HCT116 (cell line): ENCODE data around the gene ECE2. TPM values are rescaled to one million over a fixed set of nuclear protein-coding genes. Genes with fewer than 3 reads are reported as not detected.
A peak's percentile ranks its signal among the peaks of the same experiment; 100 is the strongest.

Source experiments
- ATAC-seq: fragments of 200-7000 bp; cut with Tn5 transposase; 2 replicates; pipeline ENCODE4 v1.9.1; 2020; ENCODE audit warnings: mild to moderate bottlenecking, moderate library complexity
- BruUV-seq: library from RNA; stranded (reverse); fragments of 400-500 nt; replicated peaks from 2 replicates; lab custom pipeline; 2021; lab: Mats Ljungman, UMichigan
- CTCF ChIA-PET: fragments of 300-600 bp; sonication (Branson Sonifier 250); formaldehyde crosslinking; loops from one replicate; lab custom pipeline; 2021; ENCODE audit warnings: antibody characterized with exemption; lab: Charles Lee
- POLR2A ChIA-PET: fragments of 300-600, 350-600 bp; sonication (Branson Sonifier 250); formaldehyde crosslinking; loops from one replicate; lab custom pipeline; 2021; ENCODE audit warnings: antibody characterized with exemption; lab: Charles Lee
- RAD21 ChIA-PET, 2 experiments: fragments of 300-600 bp; sonication (Branson Sonifier 250); formaldehyde crosslinking; loops; one replicate each; lab custom pipeline; 2023; ENCODE audit warnings: low total read pairs in 2 of 2; ENCODE audit not compliant: uncharacterized antibody in 2 of 2, unreplicated experiment in 2 of 2, low non-redundant PET in 1 of 2; lab: Charles Lee
- DNase-seq: peaks from one replicate; pipeline ENCODE4 v3.0.0-alpha.2; 2010; ENCODE audit warnings: low read depth, low spot score
- H2AFZ ChIP-seq: fragments of 200-600 bp; shearing (Covaris generic), sonication (generic); 2 replicates; pipeline ENCODE4 v1.6.1; 2017; ENCODE audit warnings: low read depth, mixed run types, mixed read lengths, antibody characterized with exemption, low read length; ENCODE audit not compliant: poor library complexity, severe bottlenecking
- H3K27ac ChIP-seq: 2 replicates; pipeline ENCODE4 v1.5.1; 2012; ENCODE audit warnings: low read depth, low read length
- H3K27me3 ChIP-seq: fragments of 200-600 bp; sonication (generic); 2 replicates; pipeline ENCODE4 v1.6.1; 2016; ENCODE audit warnings: mixed run types, low read length, mixed read lengths; ENCODE audit not compliant: insufficient read depth
- H3K36me3 ChIP-seq, 2 experiments: fragments of 200-500 bp in 1 of 2; fragments of 200-600 bp in 1 of 2; sonication (Bioruptor generic) in 1 of 2; sonication (generic) in 1 of 2; 2 replicates each; pipeline versions ENCODE4 v1.5.1 to v1.6.1; 2014 to 2016; ENCODE audit warnings: low read length in 2 of 2, inconsistent platforms in 1 of 2, mixed read lengths in 1 of 2, mixed run types in 1 of 2; ENCODE audit not compliant: insufficient read depth in 2 of 2, control insufficient read depth in 1 of 2
- H3K4me1 ChIP-seq, 2 experiments: fragments of 200-600 bp in 1 of 2; sonication (generic) in 1 of 2; 2 replicates each; pipeline versions ENCODE4 v1.5.1 to v1.6.1; 2012 to 2017; ENCODE audit warnings: low read length in 2 of 2, inconsistent platforms in 1 of 2, mild to moderate bottlenecking in 1 of 2, mixed read lengths in 1 of 2, mixed run types in 1 of 2, moderate library complexity in 1 of 2; ENCODE audit not compliant: insufficient read depth in 2 of 2, control insufficient read depth in 1 of 2
- H3K4me2 ChIP-seq: fragments of 200-600 bp; sonication (generic); 2 replicates; pipeline ENCODE4 v1.6.1; 2017; ENCODE audit warnings: mixed run types, low read length, mixed read lengths
- H3K4me3 ChIP-seq, 2 experiments: fragments of 200-600 bp in 1 of 2; sonication (generic) in 1 of 2; replicated peaks in 1 of 2; 2 replicates each; pipeline ENCODE4 v1.5.1; 2011 to 2016; ENCODE audit warnings: low read length in 2 of 2, control low read depth in 1 of 2, low read depth in 1 of 2, mild to moderate bottlenecking in 1 of 2, mixed read lengths in 1 of 2, mixed run types in 1 of 2
- H3K79me2 ChIP-seq: fragments of 200-600 bp; sonication (generic); 2 replicates; pipeline ENCODE4 v1.6.1; 2017; ENCODE audit warnings: mild to moderate bottlenecking, mixed run types, low read length, moderate library complexity, mixed read lengths; ENCODE audit not compliant: insufficient read depth
- H3K9ac ChIP-seq: fragments of 200-600 bp; sonication (generic); 2 replicates; pipeline ENCODE4 v1.6.1; 2016; ENCODE audit warnings: low read length, mixed read lengths
- H3K9me2 ChIP-seq: fragments of 200-600 bp; sonication (generic), shearing (Covaris generic); 2 replicates; pipeline ENCODE4 v1.6.1; 2017; ENCODE audit warnings: mixed run types, mild to moderate bottlenecking, moderate library complexity; ENCODE audit not compliant: insufficient read depth
- H3K9me3 ChIP-seq, 2 experiments: fragments of 200-500 bp in 1 of 2; fragments of 200-600 bp in 1 of 2; sonication (Bioruptor generic) in 1 of 2; sonication (generic) in 1 of 2; 2 replicates each; pipeline ENCODE4 v1.6.1; 2014 to 2017; ENCODE audit warnings: low read length in 2 of 2, mixed read lengths in 2 of 2, inconsistent platforms in 1 of 2, low read depth in 1 of 2, mild to moderate bottlenecking in 1 of 2, mixed run types in 1 of 2, moderate library complexity in 1 of 2; ENCODE audit not compliant: control insufficient read depth in 1 of 2, insufficient read depth in 1 of 2
- H4K20me1 ChIP-seq: fragments of 200-600 bp; sonication (generic), shearing (Covaris generic); 2 replicates; pipeline ENCODE4 v1.6.1; 2017; ENCODE audit warnings: mixed run types, mild to moderate bottlenecking, moderate library complexity; ENCODE audit not compliant: insufficient read depth
- ELF1 ChIP-seq: IDR thresholded peaks from 2 replicates; pipeline ENCODE4 v1.6.1; 2012; ENCODE audit warnings: low read depth, borderline replicate concordance
- FOSL1 ChIP-seq: IDR thresholded peaks from 2 replicates; pipeline ENCODE4 v1.6.1; 2012; ENCODE audit warnings: low read depth
- MAX ChIP-seq: IDR thresholded peaks from 2 replicates; pipeline ENCODE4 v1.6.1; 2012
- POLR2AphosphoS5 ChIP-seq: IDR thresholded peaks from 2 replicates; pipeline ENCODE4 v1.6.1; 2011; ENCODE audit warnings: mild to moderate bottlenecking, low read depth, low read length, moderate library complexity
- SP1 ChIP-seq: IDR thresholded peaks from 2 replicates; pipeline ENCODE4 v1.6.1; 2012; ENCODE audit warnings: low read depth
- SRF ChIP-seq: IDR thresholded peaks from 2 replicates; pipeline ENCODE4 v1.6.1; 2012; ENCODE audit warnings: low read depth
- TCF7L2 ChIP-seq: IDR thresholded peaks from 2 replicates; pipeline ENCODE4 v1.7.0; 2011; ENCODE audit warnings: borderline replicate concordance, inconsistent platforms; ENCODE audit not compliant: insufficient read depth, insufficient read length; ENCODE audit errors: extremely low read depth
- ZFX ChIP-seq: fragments of 450-650 bp; IDR thresholded peaks from 2 replicates; pipeline ENCODE4 v1.6.1; 2017
- ZNF274 ChIP-seq: fragments of 200-500 bp; sonication (Bioruptor generic); IDR thresholded peaks from 2 replicates; pipeline ENCODE4 v1.6.1; 2014; ENCODE audit warnings: mild to moderate bottlenecking, low read depth, low read length, inconsistent platforms
- intact Hi-C: fragments of 100-400 bp; cut with micrococcal nuclease; formaldehyde crosslinking; loops from 2 replicates; pipeline ENCODE4 v1.10.0; 2022
- total RNA-seq: library from RNA; stranded (reverse); gene quantifications from one replicate; pipeline ENCODE4 v1.2.1, GENCODE V29; 2021; ENCODE audit not compliant: unreplicated experiment

Gene ECE2
- total RNA-seq, 1 experiment from 2014 or later = not detected

GRCh38 chr3:184335661-184336546, 60.1 kb downstream of the ECE2 start (continued):
- TF ChIP-seq ZNF274 = no peak
- TF ChIP-seq SRF = no peak
- TF ChIP-seq ELF1 = no peak
- no peak for TF ChIP-seq FOSL1
- peak; percentile 86 for TF ChIP-seq POLR2AphosphoS5

DNA sequence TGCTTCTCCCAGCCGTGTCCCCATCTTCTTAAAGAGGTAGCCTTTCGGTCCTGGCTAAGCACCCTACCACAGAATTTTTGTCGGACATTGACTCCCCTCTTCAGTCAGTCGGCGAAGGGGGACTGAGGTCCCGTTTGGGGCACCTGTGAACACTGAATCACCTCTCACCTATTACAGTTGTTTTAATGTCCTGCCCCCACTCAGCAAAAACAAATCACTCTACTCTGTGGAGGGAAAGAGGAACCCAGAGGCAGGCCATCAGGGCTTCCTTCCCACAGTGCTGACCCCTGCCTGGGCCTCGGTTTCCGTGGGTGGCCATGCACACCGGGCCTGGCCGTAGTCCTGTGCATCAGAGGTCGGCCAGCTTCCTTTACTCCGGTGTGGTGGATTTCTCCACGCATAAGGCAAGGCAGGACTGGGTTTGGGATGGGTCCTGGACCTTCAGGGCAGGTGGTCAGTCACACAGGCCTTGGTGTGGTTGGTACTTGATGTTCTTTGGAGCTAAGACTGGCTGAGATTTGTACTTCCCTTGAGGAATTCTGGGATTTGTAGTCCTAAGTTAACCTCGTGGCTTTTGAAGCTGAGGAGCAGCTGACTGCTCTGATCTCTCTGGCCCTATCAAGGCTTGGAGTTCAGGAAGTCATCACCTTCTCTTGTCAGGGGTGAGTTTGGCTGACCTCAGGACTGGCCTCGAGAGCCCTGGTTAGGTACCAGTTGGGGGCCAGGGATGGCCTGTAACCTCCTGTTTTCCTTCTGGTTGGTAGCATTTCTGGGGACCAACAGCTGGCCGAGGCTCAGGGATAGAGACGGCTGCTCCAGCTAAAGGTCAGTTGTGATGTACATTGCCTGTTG, 61.0 kb downstream of the ECE2 start:
- TSS peak; percentile 33 for BruUV-seq
- POLR2A ChIA-PET = interaction anchor here (0.7 to 1.7 kb wide), 2 partner anchors 9 to 26 kb away, joined by 3 to 5 read pairs; no protein-coding TSS in a partner anchor
- H3K36me3 ChIP-seq = peaks cover 21 to 32% of the 10 kb centered on the region in 2 experiments
- TF ChIP-seq SP1 = no peak
- peak; percentile 40 for TF ChIP-seq TCF7L2
- TF ChIP-seq ZFX = 0 out of 2 replicates have a peak, but pooled peaks have one; percentile 8
- TF ChIP-seq MAX = peak; percentile 52
- TF ChIP-seq, all 23 proteins: peak for 3
- Histone ChIP-seq H4K20me1 (peaks cover 24% of the 10 kb centered on the region; the same call in 1 of the 2 replicates), H2AFZ (no peak overlapping the region), H3K4me2 (peak overlapping the region; percentile 90), H3K4me3 (peak overlapping the region; percentile 73), H3K9ac (peak overlapping the region; percentile 83), H3K79me2 (peaks cover 40% of the 10 kb centered on the region; the same call in 1 of the 2 replicates), H3K4me1 (peaks cover 2 to 57% of the 10 kb centered on the region in 2 experiments; a peak in 3 of 4 replicates), H3K27me3 (no peaks in the 10 kb centered on the region), H3K9me2 (no peaks in the 10 kb centered on the region), H3K27ac (peak overlapping the region; percentile 85), H3K9me3 (no peaks in the 10 kb centered on the region)
- CTCF ChIA-PET = interaction anchor here (1.3 to 1.5 kb wide), 2 partner anchors 9 to 204 kb away, joined by 4 to 7 read pairs; no protein-coding TSS in a partner anchor
- ATAC-seq (peak; percentile 12), DNase-seq (no peak)
- intact Hi-C loops = no loop called here
- RAD21 ChIA-PET = no interaction called here
